ENCODE data around the gene HTRA1.

Gene HTRA1

DNA sequence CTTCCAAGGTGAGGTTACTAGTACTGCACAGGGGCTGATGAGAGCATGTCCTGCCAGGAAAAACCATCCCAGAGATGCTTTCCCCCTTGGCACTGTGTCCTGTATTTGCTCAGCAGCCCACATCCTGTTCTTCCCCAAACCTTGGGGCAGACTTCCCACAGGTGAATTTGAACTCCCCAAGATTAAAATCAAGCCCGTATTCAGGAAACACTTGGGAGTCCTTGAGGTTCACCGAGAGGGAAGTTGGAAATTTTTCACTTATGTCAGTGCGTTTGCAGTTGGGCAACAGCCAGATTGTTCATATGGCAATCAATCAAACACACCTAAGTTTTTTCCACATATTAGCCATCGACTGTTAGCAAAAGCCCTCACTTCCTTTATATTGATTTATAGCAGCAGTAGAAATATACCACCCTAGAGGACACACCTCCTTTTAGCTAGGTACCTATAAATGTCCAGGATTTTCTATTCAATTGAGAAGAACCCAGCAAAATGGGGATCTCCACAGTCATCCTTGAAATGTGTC lies 99.0 kb downstream of the HTRA1 start, which contains the start of gene DMBT1:
Gene DMBT1, plus strand, starts transcription at position 476 of the 526 bp plus-strand sequence. Its CDS starts 17 bp downstream, at position 493.
- Histone ChIP-seq H3K4me1 (peaks cover 4 to 36% (median 22%) of the 10 kb centered on the region in 10 experiments; a peak in 15 of 20 replicates), H3K4me3 (no peak within 1 kb of the TSS), H3K9ac (no peak within 1 kb of the TSS), H3K27me3 (0 out of 22 replicates have a peak, but pooled peaks cover 0 to 9% (median 0%) of the 10 kb centered on the region in 11 experiments), H4K20me1 (no peaks in the 10 kb centered on the region), H3K27ac (no peak within 1 kb of the TSS), H3K9me3 (replicated peaks in 1 of 11) (peaks cover 0 to 4% (median 0%) of the 10 kb centered on the region in 11 experiments; a peak in 2 of 22 replicates), H3K4me2 (peak within 1 kb of the TSS in 6 of 11 experiments; percentile 2 to 27 (median 9); a peak in 7 of 22 replicates), H3K36me3 (no peaks in the 10 kb centered on the region)
- no peak for TF ChIP-seq Cebpa-rat (IDR thresholded peaks at IDR 0.05)

DNA sequence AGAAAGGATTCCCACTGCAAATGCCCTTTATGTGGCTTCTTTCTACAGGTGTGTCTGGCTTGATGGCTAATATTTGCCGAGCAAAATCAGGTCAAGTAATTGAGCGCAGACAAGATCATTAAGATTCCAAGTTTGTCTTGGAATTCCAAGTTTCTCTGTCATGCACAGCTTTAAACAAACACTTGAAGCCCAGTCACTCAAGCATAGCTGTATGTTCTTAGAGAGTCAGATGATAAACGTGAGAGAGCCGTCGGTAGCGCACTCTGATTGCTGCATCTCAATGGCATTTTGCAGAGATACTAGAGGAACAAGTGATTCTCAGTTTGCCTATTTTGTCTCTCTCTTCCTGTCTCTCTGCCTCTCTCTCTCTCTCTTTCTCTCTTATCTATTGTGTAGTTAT lies 99.9 kb downstream of the HTRA1 start:
- H3K9me3 ChIP-seq (replicated peaks in 1 of 11): peaks cover 0 to 4% (median 0%) of the 10 kb centered on the region in 11 experiments; a peak in 2 of 22 replicates
- H3K27me3 ChIP-seq: 0 out of 22 replicates have a peak, but pooled peaks cover 0 to 9% (median 0%) of the 10 kb centered on the region in 11 experiments
- peaks cover 4 to 41% (median 23%) of the 10 kb centered on the region in 10 experiments; a peak in 15 of 20 replicates for H3K4me1 ChIP-seq

DNA sequence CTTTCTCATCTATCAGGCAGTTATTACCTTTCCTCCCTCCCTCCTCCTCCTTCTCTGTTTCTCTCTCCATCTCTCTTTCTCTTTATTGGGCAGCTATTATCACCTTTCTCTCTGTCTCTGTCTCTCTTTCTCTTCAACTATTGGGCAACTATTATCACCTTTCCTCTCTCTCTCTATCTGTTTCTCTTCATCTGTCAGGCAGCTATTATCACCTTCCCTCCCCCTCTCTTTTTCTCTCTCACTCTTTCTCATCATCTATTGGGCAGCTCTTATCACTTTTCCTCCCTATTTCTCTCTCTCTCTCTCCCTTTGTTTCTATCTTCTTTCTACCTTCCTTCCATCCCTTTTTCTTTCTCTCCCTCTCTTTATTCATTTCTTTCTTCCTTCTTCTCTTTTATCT lies 100.4 kb downstream of the HTRA1 start:
- H3K9me3 ChIP-seq (replicated peaks in 1 of 11): peaks cover 0 to 4% (median 0%) of the 10 kb centered on the region in 11 experiments; a peak in 1 of 22 replicates
- no peak overlapping the region for H3K9ac ChIP-seq
- no peak overlapping the region for H3K27ac ChIP-seq
- H3K36me3 ChIP-seq: no peaks in the 10 kb centered on the region
- TF ChIP-seq Cebpa-rat (IDR thresholded peaks at IDR 0.05): no peak
- no peaks in the 10 kb centered on the region for H4K20me1 ChIP-seq
- H3K4me3 ChIP-seq: no peak overlapping the region
- no peak overlapping the region for H3K4me2 ChIP-seq
- H3K4me1 ChIP-seq: peaks cover 4 to 38% (median 19%) of the 10 kb centered on the region in 10 experiments; a peak in 15 of 20 replicates
- H3K27me3 ChIP-seq: 0 out of 22 replicates have a peak, but pooled peaks cover 0 to 9% (median 0%) of the 10 kb centered on the region in 11 experiments

More for the DNA sequence above, 99.9 kb downstream of the HTRA1 start:
- TF ChIP-seq Cebpa-rat (IDR thresholded peaks at IDR 0.05): no peak
- H4K20me1 ChIP-seq: no peaks in the 10 kb centered on the region
- no peak overlapping the region for H3K4me2 ChIP-seq
- no peak overlapping the region for H3K4me3 ChIP-seq
- no peak overlapping the region for H3K27ac ChIP-seq
- H3K9ac ChIP-seq: no peak overlapping the region
- no peaks in the 10 kb centered on the region for H3K36me3 ChIP-seq
